G401.6 (cell line): Measurements from ENCODE around the gene S100A3.

Source experiments
- FAIRE-seq: peaks from 2 replicates; lab custom pipeline; 2012; peaks lifted over from hg19 to GRCh38; lab: Jason Lieb, UNC

S100A3 gene

GRCh38 chr1:153547560-153548551, 1.2 kb downstream of the S100A3 start:
- FAIRE-seq: no peak

DNA sequence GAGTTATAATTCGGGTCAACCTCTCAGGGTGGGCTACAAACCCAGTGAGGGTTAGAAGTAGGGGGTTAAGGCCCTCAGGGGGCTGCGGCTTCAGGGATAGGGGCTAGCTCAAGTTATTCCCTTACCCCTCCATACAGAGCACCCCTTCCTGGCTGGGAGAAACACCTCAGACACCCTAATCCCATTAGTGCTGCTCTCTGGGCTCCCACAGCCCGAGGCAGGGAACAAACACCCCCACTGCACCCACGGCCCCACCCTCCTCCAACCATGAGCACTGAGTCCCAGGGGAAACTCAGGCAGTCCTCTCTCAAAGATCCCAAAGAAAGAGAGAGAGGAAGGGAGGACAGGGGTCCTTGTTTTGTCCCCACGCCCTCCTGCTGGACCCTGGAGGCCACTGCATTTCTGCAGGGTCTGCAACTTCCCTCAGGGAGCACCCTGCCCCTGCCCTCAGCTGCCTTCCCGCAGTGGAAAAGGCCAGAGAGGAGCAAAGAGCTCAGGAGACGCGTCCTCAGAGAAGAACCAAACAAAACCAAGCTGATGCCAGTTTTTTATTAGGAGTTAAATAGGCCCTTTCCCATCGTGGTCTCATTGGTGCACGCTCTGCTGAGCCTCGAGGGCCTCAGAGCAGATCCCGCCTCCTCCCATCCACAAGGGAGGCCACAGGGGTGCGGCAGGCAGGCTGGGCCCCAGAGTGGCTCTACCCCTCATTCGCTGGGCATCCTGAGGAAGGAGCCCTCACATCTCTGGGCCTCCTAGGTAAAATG, 2.1 kb downstream of the S100A3 start:
- FAIRE-seq: no peak

DNA sequence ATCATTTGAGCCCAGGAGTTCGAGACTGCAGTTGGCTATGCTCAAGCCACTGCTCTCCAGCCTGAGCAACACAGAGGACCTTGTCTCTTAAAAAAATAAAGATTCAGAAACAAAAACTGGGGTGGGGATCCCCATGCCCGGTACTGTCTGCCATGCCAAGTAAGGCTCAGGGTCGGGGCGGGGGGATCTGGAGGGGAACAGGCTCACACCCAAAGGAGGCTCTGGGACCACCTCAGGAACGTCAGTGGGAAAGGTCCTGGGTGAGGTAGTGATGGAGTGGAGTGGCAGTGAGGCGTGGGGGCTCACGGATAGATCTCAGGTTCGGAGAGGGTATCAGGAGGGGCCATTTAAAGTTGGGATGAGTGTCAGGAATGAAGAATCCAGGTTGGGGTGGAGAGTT, 2.7 kb downstream of the S100A3 start:
- no peak for FAIRE-seq

DNA sequence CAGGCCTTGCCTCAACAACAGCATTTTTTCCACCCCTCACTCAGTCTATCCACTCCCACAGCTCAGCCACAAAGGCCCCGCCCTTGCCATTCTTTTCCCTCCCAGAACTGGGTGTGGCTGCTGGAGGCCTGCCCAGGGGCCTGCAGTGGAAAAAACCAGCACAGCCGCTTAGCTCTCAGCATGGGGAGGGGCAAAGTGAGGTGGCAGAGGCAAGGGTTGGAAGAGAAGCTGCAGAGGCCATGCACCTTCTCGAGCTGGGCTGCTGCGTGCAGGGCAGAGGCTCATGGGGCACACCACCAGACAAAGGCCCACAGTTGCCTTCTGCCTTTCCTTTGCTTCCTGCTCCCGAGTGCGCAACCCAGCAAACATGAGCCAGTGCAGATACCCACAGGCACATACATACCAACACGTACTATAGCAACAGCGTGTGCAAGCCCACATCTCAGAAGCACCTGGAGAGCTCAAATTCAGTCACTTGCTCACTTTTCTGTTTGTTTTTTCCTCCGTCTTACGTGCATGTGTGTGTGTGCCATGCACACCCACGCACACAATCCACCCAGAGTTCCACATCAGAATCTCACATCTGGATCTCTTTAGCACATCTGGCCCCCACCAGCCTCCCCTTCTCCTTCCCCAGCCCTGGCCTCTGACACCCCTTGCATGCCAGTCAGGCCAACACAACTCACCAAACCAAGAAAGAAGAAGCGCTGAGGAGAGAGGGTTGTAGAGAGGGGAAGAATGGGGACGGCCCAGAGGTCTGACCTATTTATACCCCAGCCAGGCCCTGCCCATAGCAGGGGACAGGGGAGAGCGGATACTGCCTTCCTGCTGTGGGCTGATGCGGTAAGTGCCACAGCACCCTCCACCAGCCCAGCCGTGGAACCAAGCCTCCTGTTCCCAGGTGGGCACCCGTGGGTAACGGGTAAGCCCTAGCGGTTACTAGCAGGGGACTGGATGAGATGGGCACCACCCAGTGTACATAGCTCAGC, 3.7 kb downstream of the S100A3 start, which contains the start of gene S100A4:
Gene S100A4, minus strand, starts transcription at position 740 of the 989 bp plus-strand sequence. CDS start 1,012 bp downstream, outside the sequence.
- FAIRE-seq: peak; percentile 96

DNA sequence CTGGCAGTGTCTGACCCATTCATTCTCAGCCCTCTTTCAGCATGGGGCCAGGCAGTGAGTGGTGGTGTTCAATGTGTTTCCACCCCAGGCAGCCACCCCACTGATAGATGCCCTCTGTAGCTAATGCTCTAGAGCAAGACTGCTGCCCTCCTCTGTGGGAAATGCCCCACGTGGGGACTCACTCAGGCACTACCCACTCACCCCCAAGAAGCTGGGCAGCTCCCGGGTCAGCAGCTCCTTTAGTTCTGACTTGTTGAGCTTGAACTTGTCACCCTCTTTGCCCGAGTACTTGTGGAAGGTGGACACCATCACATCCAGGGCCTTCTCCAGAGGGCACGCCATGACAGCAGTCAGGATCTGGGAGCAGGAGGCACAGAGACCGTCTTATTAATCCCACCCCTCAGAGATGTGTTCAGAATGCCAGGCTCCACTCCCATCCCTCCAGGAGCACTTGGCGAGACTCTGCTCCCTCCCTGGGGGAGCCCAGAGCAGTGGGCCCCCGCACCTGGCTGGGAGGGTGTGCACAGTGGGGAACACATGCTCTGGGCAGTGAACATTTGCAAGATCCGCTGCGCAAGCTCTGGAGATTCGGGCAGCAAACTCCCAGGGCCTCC, 4.5 kb downstream of the S100A3 start:
- FAIRE-seq: no peak

- FAIRE-seq: no peak
Observed at GRCh38 chr1:153543736-153544135, 5.3 kb downstream of the S100A3 start.

- no peak for FAIRE-seq
Observed at GRCh38 chr1:153542956-153543711, 5.9 kb downstream of the S100A3 start.

GRCh38 chr1:153541641-153542590, 7.1 kb downstream of the S100A3 start:
- FAIRE-seq: no peak

- no peak for FAIRE-seq
Observed at GRCh38 chr1:153540394-153541361, 8.4 kb downstream of the S100A3 start, which contains the start of gene S100A5. Gene S100A5, minus strand, starts transcription at chr1:153540934. Its CDS starts 743 bp downstream, at chr1:153540191.

GRCh38 chr1:153539395-153540093, 9.5 kb downstream of the S100A3 start:
- no peak for FAIRE-seq

DNA sequence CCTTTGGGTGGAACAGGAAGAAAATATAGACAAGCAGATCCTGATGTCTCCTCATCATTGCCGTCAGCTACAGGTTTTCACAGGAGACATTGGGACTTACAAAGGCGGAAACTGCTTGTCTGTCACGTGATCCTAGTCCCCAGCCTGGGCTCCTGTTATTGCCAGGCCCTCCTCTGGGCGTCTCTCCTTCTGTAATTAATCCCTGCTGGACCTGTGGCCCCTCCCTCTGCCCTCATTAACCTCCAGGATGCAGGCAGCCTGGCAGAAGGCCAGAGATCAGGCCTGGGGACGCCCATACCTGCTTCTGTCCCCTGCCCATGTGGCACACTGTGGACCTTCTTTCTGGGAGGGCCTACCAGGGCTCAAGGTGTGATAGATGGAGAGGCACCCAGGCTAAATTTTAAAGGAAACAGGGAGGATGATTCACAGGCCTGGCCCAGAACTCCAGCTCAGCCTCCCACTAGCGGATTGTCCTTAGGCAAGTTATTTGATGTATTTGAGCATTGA, 10.7 kb downstream of the S100A3 start:
- FAIRE-seq: no peak

- FAIRE-seq: no peak
Observed at GRCh38 chr1:153537376-153537730, 11.7 kb downstream of the S100A3 start.

- no peak for FAIRE-seq
Observed at GRCh38 chr1:153536671-153537375, 12.2 kb downstream of the S100A3 start.

DNA sequence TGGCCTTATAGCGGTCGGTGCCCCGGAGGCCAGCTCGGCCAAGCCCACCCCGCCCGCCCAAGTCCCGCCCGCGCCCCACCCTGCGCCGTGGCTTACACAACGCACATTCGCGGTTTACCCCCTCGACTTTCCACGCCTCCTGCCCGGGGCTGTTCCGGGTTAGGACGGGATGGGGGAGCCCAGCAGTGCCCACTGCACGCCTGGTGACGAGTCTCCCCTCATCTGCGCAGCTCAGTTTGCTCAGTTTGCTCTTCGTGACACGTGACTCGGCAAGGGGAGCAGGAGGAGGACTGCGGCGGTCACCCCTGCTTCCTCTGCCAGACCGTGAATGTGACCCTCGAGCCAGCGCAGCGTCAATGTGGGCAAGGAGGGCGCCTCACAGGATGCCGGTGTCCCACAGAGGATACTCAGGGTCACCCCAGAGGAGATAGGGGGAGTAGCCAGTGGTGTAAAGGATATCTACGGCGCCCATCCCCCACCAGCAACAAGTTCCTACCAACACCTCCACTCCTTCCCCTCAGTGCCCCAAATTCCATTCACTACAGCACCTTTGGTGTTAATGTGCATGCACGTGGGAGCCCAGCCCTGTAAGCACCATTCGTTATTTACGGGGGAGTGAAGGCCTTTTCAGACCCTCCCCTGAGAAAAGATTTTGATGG, 12.9 kb downstream of the S100A3 start:
- no peak for FAIRE-seq

GRCh38 chr1:153535242-153536011, 13.6 kb downstream of the S100A3 start, which contains the start of gene S100A6:
Gene S100A6, minus strand, starts transcription at chr1:153535991. Its CDS starts 652 bp downstream, at chr1:153535339.
- no peak for FAIRE-seq
